Hepatic stellate cell (primary cell): Measurements from ENCODE around the gene GPR18.
"Not testable (repeated sequence)": the region's sequence is repeated elsewhere in the genome, so short reads cannot be mapped to it uniquely, and the experiment has no call there.

ENCODE experiments used
- DNase-seq: peaks from one replicate; pipeline ENCODE4 v3.0.0; 2011; ENCODE audit warnings: low spot score

Gene GPR18

DNA sequence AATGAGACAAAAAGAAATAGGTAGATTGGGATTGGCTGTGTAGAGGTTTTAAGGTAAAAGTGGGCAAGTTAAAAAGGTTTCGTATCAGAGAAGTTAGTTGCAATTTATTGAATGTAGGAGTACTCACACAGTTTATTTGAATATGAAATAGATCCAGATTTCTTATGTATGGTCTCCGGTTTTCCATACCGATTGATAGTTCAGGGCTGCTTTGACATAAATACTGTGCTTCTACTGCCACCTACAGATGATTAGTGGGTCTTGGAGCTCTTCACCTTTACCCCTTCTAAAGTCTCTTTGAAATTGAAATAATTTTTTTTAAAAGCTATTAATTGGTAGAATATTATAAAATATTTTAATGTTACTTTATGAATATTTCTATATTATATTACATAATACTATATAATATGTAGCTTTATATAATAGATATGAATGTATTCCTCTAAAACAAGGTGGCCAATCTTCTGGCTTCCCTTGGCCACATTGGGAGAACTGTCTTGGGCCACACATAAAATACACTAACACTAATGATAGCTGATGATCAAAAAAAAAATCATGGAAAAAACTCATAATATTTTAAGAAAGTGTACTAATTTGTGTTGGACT, 7.7 kb upstream of the GPR18 start:
- peak; percentile 32 for DNase-seq

GRCh38 chr13:99265162-99265800, 7.1 kb upstream of the GPR18 start:
- no peak for DNase-seq

DNA sequence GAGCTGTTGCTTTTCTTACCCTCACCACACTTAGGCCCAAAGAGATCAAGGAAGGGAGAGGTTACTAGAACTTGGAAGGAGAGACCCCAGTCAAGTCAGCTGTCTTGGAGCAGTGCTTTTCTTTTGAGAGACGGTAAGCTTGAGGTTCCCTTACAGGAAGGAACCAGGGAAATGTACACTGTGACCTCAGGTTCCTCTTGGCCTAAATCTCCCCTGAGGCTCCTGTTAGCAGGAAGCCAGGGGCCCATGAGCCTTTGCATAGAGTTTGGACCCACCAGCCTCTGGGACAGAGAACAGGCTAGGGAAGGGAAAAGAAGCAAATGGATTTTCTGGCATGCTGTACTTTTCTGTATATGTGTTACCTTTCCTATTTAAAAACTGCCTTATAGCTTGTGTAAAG, 5.9 kb upstream of the GPR18 start:
- DNase-seq, result no peak

DNA sequence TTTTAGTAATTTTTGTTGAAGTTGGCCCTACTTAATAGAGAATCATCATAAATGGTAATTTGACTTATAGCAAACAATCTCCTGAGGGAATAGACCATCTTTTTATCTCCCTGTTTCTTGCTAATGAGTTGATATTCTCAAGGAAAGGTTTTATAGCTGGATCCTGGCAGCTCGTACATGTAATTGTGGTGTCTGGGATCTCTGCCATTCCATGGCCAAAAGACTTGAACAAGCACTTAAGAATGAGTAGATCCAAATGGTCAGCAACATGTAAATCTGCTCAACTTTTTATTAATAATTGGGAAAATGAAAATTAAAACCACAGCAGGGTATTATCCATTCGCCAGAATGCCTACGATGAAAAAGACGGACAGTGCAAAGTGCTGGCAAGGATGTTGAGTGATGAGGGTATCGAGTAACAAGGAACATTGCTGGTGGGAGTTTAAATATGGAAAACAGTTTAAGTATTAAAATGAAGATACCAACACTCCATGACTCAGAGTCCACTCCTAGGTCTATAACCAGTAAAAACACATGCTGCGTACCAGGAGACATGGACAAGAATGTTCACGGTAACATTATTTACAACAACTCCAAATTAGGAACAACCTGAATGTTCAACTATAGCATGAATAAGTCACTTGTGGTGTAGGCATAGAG, 5.1 kb upstream of the GPR18 start:
- DNase-seq, result no peak

- no peak for DNase-seq
These were observed 2.9 kb upstream of the GPR18 start for GRCh38 chr13:99261059-99261458.

DNA sequence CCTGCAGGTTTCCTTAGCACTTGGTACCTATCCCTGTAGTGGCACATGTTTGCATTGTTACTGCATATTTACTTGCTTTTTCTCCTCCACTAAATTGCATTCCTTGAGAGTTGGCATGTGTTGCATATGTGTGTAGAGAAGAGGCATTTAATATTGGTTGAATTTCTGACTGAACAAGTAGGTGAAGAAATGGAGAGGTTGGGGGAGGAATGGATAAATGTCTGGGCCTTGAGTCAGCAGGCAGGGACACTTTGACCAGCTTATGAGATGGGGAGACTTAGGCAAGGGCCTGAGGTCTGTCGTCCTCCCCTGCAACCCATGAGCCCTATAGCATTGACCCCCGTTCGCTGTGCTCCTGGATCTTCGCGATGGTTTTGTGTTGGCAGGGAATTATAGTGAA, 2.0 kb upstream of the GPR18 start:
- no peak for DNase-seq

GRCh38 chr13:99258946-99259345, 767 bp upstream of the GPR18 start:
- DNase-seq, result no peak

GRCh38 chr13:99257291-99257690, 888 bp downstream of the GPR18 start:
- DNase-seq, result no peak

DNA sequence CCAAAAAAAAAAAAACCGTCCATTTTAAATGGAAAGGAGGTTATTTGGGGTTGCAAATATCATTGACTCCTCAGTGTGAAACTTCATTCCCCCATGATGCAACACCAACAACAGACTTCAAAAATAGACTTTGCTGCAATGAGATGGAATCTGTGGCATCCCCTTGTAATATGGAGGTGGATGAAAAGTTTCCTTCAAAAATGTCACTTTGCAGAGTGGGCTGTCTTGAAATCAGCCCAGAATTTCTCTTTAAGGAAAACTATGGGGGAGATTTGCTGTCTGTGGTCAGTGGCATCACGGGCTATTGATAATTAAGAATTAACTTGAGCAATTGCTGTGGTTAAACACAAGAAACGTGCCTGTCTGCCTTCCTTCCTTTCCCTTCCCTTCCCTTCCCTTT, 1.5 kb downstream of the GPR18 start:
- DNase-seq, result peak; percentile 11

GRCh38 chr13:99256283-99256682, 1.9 kb downstream of the GPR18 start:
- DNase-seq, result no peak

- DNase-seq, result no peak
These were observed 2.9 kb downstream of the GPR18 start for GRCh38 chr13:99255271-99255670.

DNA sequence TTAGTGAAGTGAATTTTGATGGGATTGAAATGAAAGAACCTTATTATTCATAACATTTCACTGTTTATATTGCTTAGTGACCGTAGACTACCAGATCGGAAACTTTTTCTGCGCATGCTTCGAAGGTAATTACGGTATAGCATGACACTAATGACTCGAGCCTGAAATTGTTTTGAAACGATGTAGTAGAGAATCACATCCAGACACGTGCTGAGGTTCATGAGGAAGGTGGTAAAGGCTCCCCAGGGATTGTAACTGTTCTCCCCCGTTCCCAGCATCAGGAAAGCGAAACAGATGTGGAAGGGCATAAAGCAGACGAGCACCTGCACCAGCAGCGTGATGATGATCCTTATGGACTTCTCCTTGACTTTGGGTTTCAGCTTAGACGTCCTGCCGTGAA, 3.3 kb downstream of the GPR18 start:
- DNase-seq, result no peak

- DNase-seq, result no peak
These were observed 6.3 kb downstream of the GPR18 start for GRCh38 chr13:99251921-99252320.

DNA sequence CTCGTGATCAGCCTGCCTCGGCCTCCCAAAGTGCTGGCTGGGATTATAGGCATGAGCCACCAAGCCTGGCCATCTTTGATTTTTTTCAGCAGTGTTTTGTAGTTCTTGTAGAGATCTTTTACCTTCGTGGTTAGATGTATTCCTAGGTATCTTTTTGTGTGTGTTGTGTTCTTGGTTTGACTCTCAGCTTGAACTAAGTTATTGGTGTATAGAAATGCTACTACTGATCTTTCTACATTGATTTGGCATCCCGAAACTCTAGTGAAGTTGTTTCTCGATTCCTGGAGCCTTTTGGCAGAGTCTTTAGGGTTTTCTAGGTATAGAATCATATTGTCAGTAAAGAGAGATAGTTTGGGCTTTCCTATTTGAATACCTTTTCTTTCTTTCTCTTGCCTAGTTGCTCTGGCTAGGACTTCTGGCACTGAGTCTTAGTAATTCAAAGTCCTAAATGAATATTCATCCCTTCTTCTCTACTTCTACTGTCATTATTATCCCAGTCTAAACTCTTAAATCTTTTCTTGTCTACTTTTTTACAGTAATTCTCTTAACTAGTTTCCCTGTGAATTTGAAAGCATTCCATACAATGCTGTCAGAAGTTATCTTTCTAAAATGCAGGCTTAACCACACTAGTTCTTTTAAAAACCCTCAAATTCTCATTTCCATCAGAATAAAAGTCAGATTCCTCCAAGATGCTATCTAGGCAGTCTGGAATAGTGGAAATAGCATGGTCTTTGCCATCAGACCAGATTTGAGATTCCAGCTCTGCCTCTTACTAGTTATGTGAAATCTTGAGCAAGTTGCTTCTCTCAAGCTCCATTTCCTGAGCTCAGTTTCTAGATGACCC, 7.0 kb downstream of the GPR18 start:
- DNase-seq, result no peak

DNA sequence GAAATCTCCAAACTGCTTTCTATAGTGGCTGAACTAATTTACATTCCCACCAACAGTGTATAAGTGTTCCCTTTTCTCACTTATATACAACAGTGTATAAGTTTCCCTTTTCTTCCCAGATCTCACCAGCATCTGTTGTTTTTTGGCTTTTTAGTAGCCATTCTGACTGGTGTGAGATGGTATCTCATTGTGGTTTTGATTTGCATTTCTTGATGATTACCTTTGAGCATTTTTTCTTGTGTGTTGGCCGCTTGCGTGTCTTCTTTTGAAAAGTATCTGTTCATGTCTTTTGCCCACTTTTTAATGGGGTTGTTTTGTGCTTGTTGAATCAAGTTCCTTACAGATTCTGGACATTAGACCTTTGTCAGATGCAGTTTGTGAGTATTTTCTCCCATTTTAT, 8.6 kb downstream of the GPR18 start:
- not testable (repeated sequence) for DNase-seq

GRCh38 chr13:99249178-99249577, 9.0 kb downstream of the GPR18 start:
- not testable (repeated sequence) for DNase-seq

DNA sequence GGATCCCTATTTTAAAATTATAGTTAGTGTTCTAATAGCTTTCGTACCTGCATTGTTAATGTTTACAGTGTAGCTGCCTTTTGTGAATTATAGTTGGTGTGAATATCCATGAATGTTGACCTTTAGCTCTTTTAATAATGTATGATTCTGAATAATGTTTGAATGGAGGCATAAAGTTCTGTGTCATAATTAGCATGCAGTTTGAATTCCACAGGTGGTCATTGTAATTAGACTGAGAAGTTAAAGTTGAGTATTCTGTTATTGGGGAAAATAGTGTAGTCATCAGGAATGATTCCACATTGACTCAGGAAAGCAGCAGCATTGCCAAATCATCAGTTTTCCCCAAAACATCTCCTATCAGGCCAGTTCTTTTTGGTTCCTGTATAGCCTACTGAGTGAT, 12.1 kb downstream of the GPR18 start:
- DNase-seq, result no peak

- no peak for DNase-seq
These were observed 20.1 kb downstream of the GPR18 start for GRCh38 chr13:99237981-99238662.

GRCh38 chr13:99231721-99232120, 26.5 kb downstream of the GPR18 start:
- DNase-seq, result no peak

- no peak for DNase-seq
These were observed 27.2 kb downstream of the GPR18 start for GRCh38 chr13:99230991-99231390.

GRCh38 chr13:99230588-99230987, 27.6 kb downstream of the GPR18 start:
- DNase-seq, result not testable (repeated sequence)
